ENCODE measurements around the gene GLYATL3. TPM values are rescaled to one million over a fixed set of nuclear protein-coding genes. Genes with fewer than 3 reads are reported as not detected.

GLYATL3 gene
- total RNA-seq, 1 donor from 2014 or later, result not detected

DNA sequence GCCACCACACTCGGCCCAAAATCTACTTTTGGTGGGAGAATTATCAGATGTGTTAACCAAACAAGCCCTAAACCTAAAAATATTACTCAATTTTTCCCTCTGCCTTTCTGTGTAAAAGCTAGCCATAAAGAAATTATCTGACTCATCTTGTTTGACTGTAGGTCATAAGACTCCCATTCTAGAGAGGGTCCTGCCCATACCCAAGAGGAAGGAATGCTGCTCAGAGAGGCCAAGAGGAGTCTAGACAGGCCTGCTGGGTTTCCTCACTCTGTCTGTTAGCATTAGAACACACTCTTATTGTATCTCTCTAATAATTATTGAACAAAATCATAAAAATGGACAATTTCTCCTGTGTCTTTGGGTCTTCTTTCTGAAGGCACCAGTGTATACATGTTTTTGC is 76.9 kb downstream of the GLYATL3 start:
- TF ChIP-seq, protein P1, sequence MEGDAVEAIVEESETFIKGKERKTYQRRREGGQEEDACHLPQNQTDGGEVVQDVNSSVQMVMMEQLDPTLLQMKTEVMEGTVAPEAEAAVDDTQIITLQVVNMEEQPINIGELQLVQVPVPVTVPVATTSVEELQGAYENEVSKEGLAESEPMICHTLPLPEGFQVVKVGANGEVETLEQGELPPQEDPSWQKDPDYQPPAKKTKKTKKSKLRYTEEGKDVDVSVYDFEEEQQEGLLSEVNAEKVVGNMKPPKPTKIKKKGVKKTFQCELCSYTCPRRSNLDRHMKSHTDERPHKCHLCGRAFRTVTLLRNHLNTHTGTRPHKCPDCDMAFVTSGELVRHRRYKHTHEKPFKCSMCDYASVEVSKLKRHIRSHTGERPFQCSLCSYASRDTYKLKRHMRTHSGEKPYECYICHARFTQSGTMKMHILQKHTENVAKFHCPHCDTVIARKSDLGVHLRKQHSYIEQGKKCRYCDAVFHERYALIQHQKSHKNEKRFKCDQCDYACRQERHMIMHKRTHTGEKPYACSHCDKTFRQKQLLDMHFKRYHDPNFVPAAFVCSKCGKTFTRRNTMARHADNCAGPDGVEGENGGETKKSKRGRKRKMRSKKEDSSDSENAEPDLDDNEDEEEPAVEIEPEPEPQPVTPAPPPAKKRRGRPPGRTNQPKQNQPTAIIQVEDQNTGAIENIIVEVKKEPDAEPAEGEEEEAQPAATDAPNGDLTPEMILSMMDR (IDR thresholded peaks at IDR 0.05), result no peak
- DNase-seq, result no peak
- Mint-ChIP-seq H3K27me3 (peaks cover 3% of the 10 kb centered on the region), H3K9me3 (no peaks in the 10 kb centered on the region), H3K4me1 (no peaks in the 10 kb centered on the region), H3K4me3 (no peak overlapping the region), H3K36me3 (ENCODE audit: low read depth) (no peaks in the 10 kb centered on the region), H3K27ac (no peak overlapping the region)
- ChIA-PET CTCF (no interaction called here), POLR2A (no interaction called here)
- intact Hi-C loops (cut with micrococcal nuclease), result no loop called here
- ATAC-seq (ENCODE audit: low read depth), result no peak

Other genes with a start within 250 kb of the GLYATL3 start
- 9.3 and 11.0 TPM in 2 replicates for gene MMUT, start 36.7 kb upstream of the GLYATL3 start, total RNA-seq
- gene CENPQ, start 36.6 kb upstream of the GLYATL3 start, total RNA-seq, result 7.1 and 7.2 TPM in 2 replicates
- not detected in 2 replicates for gene C6orf141, start 50.7 kb downstream of the GLYATL3 start, total RNA-seq
- not detected in 2 replicates for gene RHAG, start 136.9 kb downstream of the GLYATL3 start, total RNA-seq
- not detected in 2 replicates for gene CRISP2, start 213.6 kb downstream of the GLYATL3 start, total RNA-seq
- not detected in 2 replicates for gene CRISP3, start 244.5 kb downstream of the GLYATL3 start, total RNA-seq

Measured in activated B cell treated with CpG ODN at 0.5 μM for 24 hours (primary cell).